HEK293 (cell line): ENCODE measurements around the gene IRX3.
A peak's percentile ranks its signal among the peaks of the same experiment; 100 is the strongest.

Experiments used
- REST ChIP-seq: fragments of 450-650 bp; formaldehyde crosslinking; IDR thresholded peaks from 2 replicates; pipeline ENCODE4 v1.5.1; 2016; ENCODE audit warnings: missing biosample characterization, missing genetic modification characterization
- YY1 ChIP-seq: fragments of 450-650 bp; formaldehyde crosslinking; IDR thresholded peaks from 2 replicates; pipeline ENCODE4 v1.5.1; 2018; ENCODE audit warnings: missing biosample characterization, missing genetic modification characterization
- ZBTB1 ChIP-seq: fragments of 450-650 bp; formaldehyde crosslinking; IDR thresholded peaks from 2 replicates; pipeline ENCODE4 v1.5.1; 2016; ENCODE audit warnings: missing biosample characterization, missing genetic modification characterization
- ZBTB8A ChIP-seq: fragments of 450-650 bp; formaldehyde crosslinking; IDR thresholded peaks from 2 replicates; pipeline ENCODE4 v1.5.1; 2016; ENCODE audit warnings: missing biosample characterization, missing genetic modification characterization
- ZFHX2 ChIP-seq: fragments of 450-650 bp; formaldehyde crosslinking; conservative IDR thresholded peaks from 2 replicates; pipeline ENCODE4 v1.5.1; 2016; ENCODE audit warnings: missing biosample characterization, missing genetic modification characterization
- ZNF174 ChIP-seq: fragments of 450-650 bp; formaldehyde crosslinking; IDR thresholded peaks from 2 replicates; pipeline ENCODE4 v1.5.0; 2017; ENCODE audit warnings: missing biosample characterization, mild to moderate bottlenecking, missing genetic modification characterization
- ZNF23 ChIP-seq: fragments of 450-650 bp; formaldehyde crosslinking; IDR thresholded peaks from 2 replicates; pipeline ENCODE4 v1.5.1; 2016; ENCODE audit warnings: missing biosample characterization, missing genetic modification characterization, borderline replicate concordance
- ZNF266 ChIP-seq: fragments of 450-650 bp; formaldehyde crosslinking; IDR thresholded peaks from 2 replicates; pipeline ENCODE4 v1.5.1; 2016; ENCODE audit warnings: missing biosample characterization, missing genetic modification characterization, low read depth
- ZNF311 ChIP-seq: fragments of 450-650 bp; formaldehyde crosslinking; IDR thresholded peaks from 2 replicates; pipeline ENCODE4 v1.5.1; 2017; ENCODE audit warnings: missing biosample characterization, missing genetic modification characterization, borderline replicate concordance
- ZNF335 ChIP-seq: fragments of 450-650 bp; formaldehyde crosslinking; conservative IDR thresholded peaks from 2 replicates; pipeline ENCODE4 v1.5.1; 2016; ENCODE audit warnings: missing biosample characterization, missing genetic modification characterization
- ZNF426 ChIP-seq: fragments of 450-650 bp; formaldehyde crosslinking; IDR thresholded peaks from 2 replicates; pipeline ENCODE4 v1.5.1; 2017; ENCODE audit warnings: missing biosample characterization, missing genetic modification characterization, mild to moderate bottlenecking, inconsistent platforms, moderate library complexity
- ZNF473 ChIP-seq: fragments of 450-650 bp; formaldehyde crosslinking; IDR thresholded peaks from 2 replicates; pipeline ENCODE4 v1.5.1; 2017; ENCODE audit warnings: missing biosample characterization, missing genetic modification characterization
- ZNF513 ChIP-seq: fragments of 450-650 bp; IDR thresholded peaks from 2 replicates; pipeline ENCODE4 v1.5.1; 2018; ENCODE audit warnings: missing biosample characterization, missing genetic modification characterization
- ZNF529 ChIP-seq: fragments of 450-650 bp; formaldehyde crosslinking; IDR thresholded peaks from 2 replicates; pipeline ENCODE4 v1.5.1; 2017; ENCODE audit warnings: missing genetic modification characterization, missing biosample characterization; ENCODE audit not compliant: insufficient replicate concordance
- ZNF530 ChIP-seq: fragments of 450-650 bp; formaldehyde crosslinking; IDR thresholded peaks from 2 replicates; pipeline ENCODE4 v1.5.1; 2016; ENCODE audit warnings: low read depth, missing biosample characterization, missing genetic modification characterization
- ZNF560 ChIP-seq: fragments of 450-650 bp; formaldehyde crosslinking; IDR thresholded peaks from 2 replicates; pipeline ENCODE4 v1.5.1; 2017; ENCODE audit warnings: missing biosample characterization, missing genetic modification characterization, borderline replicate concordance
- ZNF596 ChIP-seq: fragments of 450-650 bp; IDR thresholded peaks from 2 replicates; pipeline ENCODE4 v1.5.0; 2018; ENCODE audit warnings: missing biosample characterization, mild to moderate bottlenecking, missing genetic modification characterization, moderate library complexity
- ZNF600 ChIP-seq: fragments of 450-650 bp; formaldehyde crosslinking; IDR thresholded peaks from 2 replicates; pipeline ENCODE4 v1.5.1; 2016; ENCODE audit warnings: missing biosample characterization, missing genetic modification characterization
- ZNF621 ChIP-seq: fragments of 450-650 bp; formaldehyde crosslinking; IDR thresholded peaks from 2 replicates; pipeline ENCODE4 v1.5.1; 2017; ENCODE audit warnings: missing biosample characterization, missing genetic modification characterization
- ZNF670 ChIP-seq: fragments of 450-650 bp; formaldehyde crosslinking; IDR thresholded peaks from 2 replicates; pipeline ENCODE4 v1.5.1; 2016; ENCODE audit warnings: missing biosample characterization, missing genetic modification characterization, low read depth
- ZNF704 ChIP-seq: fragments of 450-650 bp; formaldehyde crosslinking; IDR thresholded peaks from 2 replicates; pipeline ENCODE4 v1.5.1; 2016; ENCODE audit warnings: missing biosample characterization, missing genetic modification characterization
- ZNF791 ChIP-seq: fragments of 450-650 bp; formaldehyde crosslinking; IDR thresholded peaks from 2 replicates; pipeline ENCODE4 v1.5.1; 2016; ENCODE audit warnings: missing biosample characterization, missing genetic modification characterization
- TF ChIP-seq, protein P1 (sequence below): fragments of 450-650 bp; formaldehyde crosslinking; IDR thresholded peaks from 2 replicates; pipeline ENCODE4 v1.5.1; 2016; ENCODE audit warnings: missing biosample characterization, missing genetic modification characterization
- TF ChIP-seq, protein P2 (sequence below): fragments of 450-650 bp; formaldehyde crosslinking; IDR thresholded peaks from 2 replicates; pipeline ENCODE4 v1.5.1; 2016; ENCODE audit warnings: missing biosample characterization, missing genetic modification characterization
- TF ChIP-seq, protein P3 (sequence below): fragments of 450-650 bp; formaldehyde crosslinking; IDR thresholded peaks from 2 replicates; pipeline ENCODE4 v1.5.1; 2017; ENCODE audit warnings: missing biosample characterization, missing genetic modification characterization

The IRX3 gene

DNA sequence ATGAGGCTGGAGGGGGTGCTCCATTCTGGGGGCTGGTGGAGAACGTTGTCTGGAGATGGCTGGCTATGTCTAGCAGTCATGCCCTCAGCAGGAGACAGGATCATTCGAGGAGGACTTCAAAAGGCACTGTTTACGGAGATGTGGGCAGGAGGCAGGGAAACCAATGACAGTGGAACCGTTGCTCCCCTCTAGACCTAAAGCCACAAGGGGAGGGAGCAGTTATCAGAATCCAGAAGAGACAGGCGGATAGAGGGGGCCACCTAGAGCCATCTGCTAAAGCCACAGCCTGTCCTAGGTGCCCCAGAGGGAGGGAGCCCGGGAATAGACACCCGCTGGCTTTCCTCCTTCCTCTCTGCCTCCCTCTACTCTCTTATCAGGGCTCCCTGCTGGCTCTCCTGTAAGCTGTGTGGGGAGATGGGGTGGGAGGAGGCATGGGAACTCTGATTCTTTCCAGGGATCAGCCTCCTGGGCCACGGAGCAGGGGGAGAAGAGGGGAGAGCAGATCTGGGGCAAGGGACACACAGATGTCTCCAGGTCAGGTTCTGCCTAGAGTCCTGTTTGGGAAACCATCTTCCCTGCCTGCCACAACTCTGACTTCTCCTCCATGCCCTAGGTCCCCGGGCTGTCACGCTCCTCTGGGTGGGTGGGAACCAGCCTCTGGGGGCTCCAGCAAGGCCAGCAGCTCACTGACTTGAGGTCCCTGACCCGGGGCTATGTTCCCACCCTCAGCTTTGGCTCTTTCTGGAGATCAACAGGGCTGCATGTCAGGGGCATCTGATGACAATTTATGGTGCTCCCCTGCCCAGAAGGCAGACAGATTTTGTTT, 42.3 kb downstream of the IRX3 start (continued):
- TF ChIP-seq REST = no peak
- no peak for TF ChIP-seq ZNF704 (tag by site-specific recombination)
- no peak for TF ChIP-seq ZNF530 (tag by site-specific recombination)
- no peak for TF ChIP-seq ZNF513 (tag by site-specific recombination)
- TF ChIP-seq ZNF621 (tag by site-specific recombination) = no peak
- no peak for TF ChIP-seq ZNF426 (tag by site-specific recombination)
- TF ChIP-seq ZNF174 (tag by site-specific recombination) = no peak
- TF ChIP-seq, protein P1, sequence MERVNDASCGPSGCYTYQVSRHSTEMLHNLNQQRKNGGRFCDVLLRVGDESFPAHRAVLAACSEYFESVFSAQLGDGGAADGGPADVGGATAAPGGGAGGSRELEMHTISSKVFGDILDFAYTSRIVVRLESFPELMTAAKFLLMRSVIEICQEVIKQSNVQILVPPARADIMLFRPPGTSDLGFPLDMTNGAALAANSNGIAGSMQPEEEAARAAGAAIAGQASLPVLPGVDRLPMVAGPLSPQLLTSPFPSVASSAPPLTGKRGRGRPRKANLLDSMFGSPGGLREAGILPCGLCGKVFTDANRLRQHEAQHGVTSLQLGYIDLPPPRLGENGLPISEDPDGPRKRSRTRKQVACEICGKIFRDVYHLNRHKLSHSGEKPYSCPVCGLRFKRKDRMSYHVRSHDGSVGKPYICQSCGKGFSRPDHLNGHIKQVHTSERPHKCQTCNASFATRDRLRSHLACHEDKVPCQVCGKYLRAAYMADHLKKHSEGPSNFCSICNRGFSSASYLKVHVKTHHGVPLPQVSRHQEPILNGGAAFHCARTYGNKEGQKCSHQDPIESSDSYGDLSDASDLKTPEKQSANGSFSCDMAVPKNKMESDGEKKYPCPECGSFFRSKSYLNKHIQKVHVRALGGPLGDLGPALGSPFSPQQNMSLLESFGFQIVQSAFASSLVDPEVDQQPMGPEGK (tag by site-specific recombination) = no peak
- TF ChIP-seq ZNF311 = no peak
- TF ChIP-seq ZNF529 (tag by site-specific recombination) = no peak
- TF ChIP-seq ZNF23 (tag by site-specific recombination) = no peak
- peak; percentile 56; the same call in 1 of the 2 replicates for TF ChIP-seq ZBTB8A
- TF ChIP-seq ZNF596 (tag by site-specific recombination) = peak; percentile 47; the same call in 1 of the 2 replicates
- TF ChIP-seq ZNF473 (tag by site-specific recombination) = no peak
- TF ChIP-seq YY1 = no peak
- no peak for TF ChIP-seq ZNF670 (tag by site-specific recombination)
- no peak for TF ChIP-seq ZNF560 (tag by site-specific recombination)
- TF ChIP-seq, protein P2, sequence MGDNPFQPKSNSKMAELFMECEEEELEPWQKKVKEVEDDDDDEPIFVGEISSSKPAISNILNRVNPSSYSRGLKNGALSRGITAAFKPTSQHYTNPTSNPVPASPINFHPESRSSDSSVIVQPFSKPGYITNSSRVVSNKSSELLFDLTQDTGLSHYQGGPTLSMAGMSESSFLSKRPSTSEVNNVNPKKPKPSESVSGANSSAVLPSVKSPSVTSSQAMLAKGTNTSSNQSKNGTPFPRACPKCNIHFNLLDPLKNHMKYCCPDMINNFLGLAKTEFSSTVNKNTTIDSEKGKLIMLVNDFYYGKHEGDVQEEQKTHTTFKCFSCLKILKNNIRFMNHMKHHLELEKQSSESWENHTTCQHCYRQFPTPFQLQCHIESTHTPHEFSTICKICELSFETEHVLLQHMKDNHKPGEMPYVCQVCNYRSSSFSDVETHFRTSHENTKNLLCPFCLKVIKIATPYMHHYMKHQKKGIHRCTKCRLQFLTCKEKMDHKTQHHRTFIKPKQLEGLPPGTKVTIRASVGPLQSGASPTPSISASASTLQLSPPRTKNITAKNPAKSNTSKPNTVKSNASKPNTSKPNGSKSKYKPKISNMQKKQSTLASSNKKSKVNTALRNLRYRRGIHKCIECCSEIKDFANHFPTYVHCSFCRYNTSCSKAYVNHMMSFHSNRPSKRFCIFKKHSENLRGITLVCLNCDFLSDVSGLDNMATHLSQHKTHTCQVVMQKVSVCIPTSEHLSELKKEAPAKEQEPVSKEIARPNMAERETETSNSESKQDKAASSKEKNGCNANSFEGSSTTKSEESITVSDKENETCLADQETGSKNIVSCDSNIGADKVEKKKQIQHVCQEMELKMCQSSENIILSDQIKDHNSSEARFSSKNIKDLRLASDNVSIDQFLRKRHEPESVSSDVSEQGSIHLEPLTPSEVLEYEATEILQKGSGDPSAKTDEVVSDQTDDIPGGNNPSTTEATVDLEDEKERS = no peak
- TF ChIP-seq ZNF335 = peak; percentile 80
- TF ChIP-seq ZNF600 (tag by site-specific recombination) = no peak
- TF ChIP-seq ZBTB1 = no peak
- TF ChIP-seq, protein P3, sequence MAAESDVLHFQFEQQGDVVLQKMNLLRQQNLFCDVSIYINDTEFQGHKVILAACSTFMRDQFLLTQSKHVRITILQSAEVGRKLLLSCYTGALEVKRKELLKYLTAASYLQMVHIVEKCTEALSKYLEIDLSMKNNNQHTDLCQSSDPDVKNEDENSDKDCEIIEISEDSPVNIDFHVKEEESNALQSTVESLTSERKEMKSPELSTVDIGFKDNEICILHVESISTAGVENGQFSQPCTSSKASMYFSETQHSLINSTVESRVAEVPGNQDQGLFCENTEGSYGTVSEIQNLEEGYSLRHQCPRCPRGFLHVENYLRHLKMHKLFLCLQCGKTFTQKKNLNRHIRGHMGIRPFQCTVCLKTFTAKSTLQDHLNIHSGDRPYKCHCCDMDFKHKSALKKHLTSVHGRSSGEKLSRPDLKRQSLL = 0 out of 2 replicates have a peak, but pooled peaks have one; percentile 15
- no peak for TF ChIP-seq ZNF266 (tag by site-specific recombination)
- peak; percentile 70 for TF ChIP-seq ZFHX2 (tag by site-specific recombination)
- TF ChIP-seq ZNF791 (tag by site-specific recombination) = no peak
